AG04450 (cell line): ENCODE results near the gene FGD4. TPM values are rescaled to one million over a fixed set of nuclear protein-coding genes. Genes with fewer than 3 reads are reported as not detected.

Source experiments
- CTCF ChIA-PET: fragments of 300-600, 350-600 bp; formaldehyde crosslinking; extraction: SDS; loops from one replicate; lab custom pipeline; 2022; ENCODE audit warnings: antibody characterized with exemption, inconsistent platforms; lab: Charles Lee
- POLR2A ChIA-PET: fragments of 350-600 bp; formaldehyde crosslinking; extraction: SDS; loops from one replicate; lab custom pipeline; 2021; ENCODE audit warnings: antibody characterized with exemption, inconsistent platforms; lab: Yijun Ruan, JAX
- DNase-seq: peaks from one replicate; pipeline ENCODE4 v3.0.0-alpha.2; 2011; ENCODE audit warnings: low read depth, low spot score
- H3K27ac ChIP-seq: one replicate; pipeline ENCODE4 v1.5.1; 2012; ENCODE audit warnings: low read depth, low read length, control low read depth
- H3K27me3 ChIP-seq: one replicate; pipeline ENCODE4 v1.6.0; 2012; ENCODE audit warnings: low read length; ENCODE audit not compliant: control insufficient read depth, insufficient read depth
- H3K4me3 ChIP-seq: 2 replicates; pipeline ENCODE4 v1.5.1; 2011; ENCODE audit warnings: mild to moderate bottlenecking, low read depth, low read length, control low read depth
- H3K9me3 ChIP-seq: 2 replicates; pipeline ENCODE4 v1.5.1; 2012; ENCODE audit warnings: low read length; ENCODE audit not compliant: control insufficient read depth, insufficient read depth
- polyA plus RNA-seq: library from polyadenylated mRNA; depleted of rRNA; stranded (reverse); fragments of >200 nt; gene quantifications from 2 replicates; pipeline ENCODE4 v1.2.3, GENCODE V29; 2011
- TF ChIP-seq, protein P1 (sequence below): IDR thresholded peaks from 2 replicates; pipeline ENCODE4 v1.5.1; 2011; ENCODE audit warnings: low read depth, low read length, control low read depth, inconsistent platforms

The FGD4 gene
- polyA plus RNA-seq, 1 experiment, result 5.1 TPM

DNA sequence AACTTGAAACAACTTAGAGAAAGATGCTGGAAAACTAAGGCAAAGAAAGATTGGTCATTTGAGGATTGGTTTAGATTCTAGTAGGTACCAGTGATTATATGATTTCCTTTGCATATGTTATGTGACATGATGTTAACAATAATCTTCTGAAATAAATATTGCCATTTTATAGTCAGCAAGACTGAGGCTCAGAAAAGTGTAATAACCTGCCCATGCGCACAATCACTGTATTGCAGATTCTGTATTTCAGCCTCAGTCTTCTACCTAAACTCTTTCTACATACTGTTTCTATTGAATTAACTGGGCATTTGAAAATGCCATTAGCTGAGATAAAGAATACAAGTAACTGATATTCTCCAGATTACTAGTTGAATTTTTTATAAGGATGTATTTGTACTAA is 61.3 kb downstream of the FGD4 start:
- TF ChIP-seq, protein P1, sequence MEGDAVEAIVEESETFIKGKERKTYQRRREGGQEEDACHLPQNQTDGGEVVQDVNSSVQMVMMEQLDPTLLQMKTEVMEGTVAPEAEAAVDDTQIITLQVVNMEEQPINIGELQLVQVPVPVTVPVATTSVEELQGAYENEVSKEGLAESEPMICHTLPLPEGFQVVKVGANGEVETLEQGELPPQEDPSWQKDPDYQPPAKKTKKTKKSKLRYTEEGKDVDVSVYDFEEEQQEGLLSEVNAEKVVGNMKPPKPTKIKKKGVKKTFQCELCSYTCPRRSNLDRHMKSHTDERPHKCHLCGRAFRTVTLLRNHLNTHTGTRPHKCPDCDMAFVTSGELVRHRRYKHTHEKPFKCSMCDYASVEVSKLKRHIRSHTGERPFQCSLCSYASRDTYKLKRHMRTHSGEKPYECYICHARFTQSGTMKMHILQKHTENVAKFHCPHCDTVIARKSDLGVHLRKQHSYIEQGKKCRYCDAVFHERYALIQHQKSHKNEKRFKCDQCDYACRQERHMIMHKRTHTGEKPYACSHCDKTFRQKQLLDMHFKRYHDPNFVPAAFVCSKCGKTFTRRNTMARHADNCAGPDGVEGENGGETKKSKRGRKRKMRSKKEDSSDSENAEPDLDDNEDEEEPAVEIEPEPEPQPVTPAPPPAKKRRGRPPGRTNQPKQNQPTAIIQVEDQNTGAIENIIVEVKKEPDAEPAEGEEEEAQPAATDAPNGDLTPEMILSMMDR, result no peak
- POLR2A ChIA-PET, result no interaction called here

DNA sequence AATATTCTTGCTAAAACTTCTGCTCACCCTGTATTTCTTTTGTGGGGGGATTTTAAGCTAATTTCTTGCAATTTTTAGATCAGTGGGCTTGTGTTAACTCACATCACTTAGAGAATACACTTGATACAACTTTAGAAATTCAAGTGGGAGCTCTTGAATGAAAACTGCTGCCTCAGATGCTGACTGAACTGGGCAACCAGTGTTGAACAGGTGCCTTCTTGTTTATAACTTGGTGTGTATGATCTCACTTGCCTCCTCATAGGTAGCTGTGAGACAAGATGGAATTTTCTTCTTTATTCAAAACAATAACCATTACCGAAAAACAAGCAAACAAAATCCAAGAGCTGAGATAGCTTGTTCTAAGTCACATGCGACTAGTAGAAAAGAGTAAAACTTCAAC is 63.5 kb downstream of the FGD4 start:
- CTCF ChIA-PET, result interaction anchor here (0.6 to 1.4 kb wide), 6 partner anchors 9 to 1559 kb away, joined by 3 to 7 read pairs (median 3); no protein-coding TSS in a partner anchor
- no peak overlapping the region for H3K4me3 ChIP-seq
- DNase-seq, result no peak
- H3K9me3 ChIP-seq, result no peaks in the 10 kb centered on the region
- POLR2A ChIA-PET, result no interaction called here
- TF ChIP-seq, protein P1, result no peak
- no peak overlapping the region for H3K27ac ChIP-seq
- no peaks in the 10 kb centered on the region for H3K27me3 ChIP-seq

More for the DNA sequence above, 61.3 kb downstream of the FGD4 start:
- Histone ChIP-seq H3K27me3 (no peaks in the 10 kb centered on the region), H3K9me3 (no peaks in the 10 kb centered on the region), H3K4me3 (no peak overlapping the region), H3K27ac (no peak overlapping the region)
- CTCF ChIA-PET, result no interaction called here
- no peak for DNase-seq

DNA sequence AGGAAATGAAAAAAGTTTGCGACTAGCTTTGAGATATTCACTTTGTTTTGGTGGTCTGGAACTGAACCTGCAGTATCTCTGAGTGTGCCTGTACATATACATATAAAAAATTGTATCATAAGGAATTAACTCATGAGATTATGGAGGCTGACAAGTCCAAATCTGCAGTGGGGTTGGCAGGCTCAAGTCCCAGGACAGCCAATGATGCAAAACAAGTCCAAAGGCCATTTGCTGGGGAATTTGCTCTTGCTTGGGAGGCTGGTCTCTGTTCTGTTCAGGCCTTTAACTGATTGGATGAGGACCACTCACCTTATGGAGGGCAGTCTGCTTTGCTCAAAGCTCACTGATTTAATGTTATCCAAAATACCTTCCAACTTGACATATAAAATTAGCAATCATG is 66.8 kb downstream of the FGD4 start:
- Histone ChIP-seq H3K4me3 (no peak overlapping the region), H3K9me3 (no peaks in the 10 kb centered on the region), H3K27me3 (no peaks in the 10 kb centered on the region), H3K27ac (no peak overlapping the region)
- no peak for DNase-seq
- TF ChIP-seq, protein P1, result no peak
- CTCF ChIA-PET, result no interaction called here
- POLR2A ChIA-PET, result no interaction called here

DNA sequence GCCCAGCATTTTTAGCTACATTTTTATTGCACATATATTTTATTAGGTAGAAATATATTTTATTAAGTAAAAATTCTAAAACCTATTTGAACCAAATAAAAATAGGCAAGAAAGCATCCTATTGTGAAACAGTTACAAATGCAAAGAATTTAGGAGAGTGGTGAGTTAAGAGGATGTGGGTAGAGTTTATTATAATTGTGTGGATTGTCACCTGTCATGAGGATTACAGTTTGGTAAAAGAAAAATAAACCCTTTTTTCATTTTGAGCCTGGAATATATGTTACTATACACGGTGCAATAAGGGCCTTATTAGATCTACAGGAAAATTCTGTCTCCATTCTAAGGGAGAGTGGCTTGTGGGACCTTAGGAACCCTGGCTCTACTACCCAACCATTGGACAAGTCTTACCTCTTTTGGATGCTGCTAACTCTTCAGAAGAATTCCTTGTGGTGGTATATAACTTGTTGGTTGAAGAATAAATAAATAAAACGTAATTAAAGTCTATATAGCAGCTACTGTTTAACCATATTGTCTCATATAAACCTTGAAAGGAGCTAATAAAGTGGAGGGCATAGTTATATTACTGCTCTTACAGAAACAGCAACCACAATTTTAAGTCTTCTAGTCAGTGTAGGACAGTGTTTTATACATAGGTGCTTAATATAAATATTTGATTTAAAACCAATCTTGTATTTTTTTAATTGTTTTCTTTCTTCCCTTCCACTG is 67.8 kb downstream of the FGD4 start:
- CTCF ChIA-PET, result no interaction called here
- no peak overlapping the region for H3K4me3 ChIP-seq
- no peak overlapping the region for H3K27ac ChIP-seq
- DNase-seq, result no peak
- TF ChIP-seq, protein P1, result no peak
- H3K27me3 ChIP-seq, result no peaks in the 10 kb centered on the region
- POLR2A ChIA-PET, result no interaction called here
- no peaks in the 10 kb centered on the region for H3K9me3 ChIP-seq
